ENCODE data around the gene TEAD3. TPM values are rescaled to one million over a fixed set of nuclear protein-coding genes. Genes with fewer than 3 reads are reported as not detected.
A peak's percentile ranks its signal among the peaks of the same experiment; 100 is the strongest.
"Not testable (repeated sequence)": the region's sequence is repeated elsewhere in the genome, so short reads cannot be mapped to it uniquely, and the experiment has no call there.

TEAD3 gene
- polyA plus RNA-seq (ENCODE audit: insufficient read length in 4 of 4) = 10 to 100 TPM; 37.1 to 56.7 (median 43.5) TPM

- DNase-seq (ENCODE audit: low read depth in 4 of 4, low spot score in 3 of 4) = peak in 1 of 4 donors; percentile 73
Measured at GRCh38 chr6:35496841-35497570, at the start of gene TEAD3. Gene TEAD3 (minus strand): TSS chr6:35497079.

DNA sequence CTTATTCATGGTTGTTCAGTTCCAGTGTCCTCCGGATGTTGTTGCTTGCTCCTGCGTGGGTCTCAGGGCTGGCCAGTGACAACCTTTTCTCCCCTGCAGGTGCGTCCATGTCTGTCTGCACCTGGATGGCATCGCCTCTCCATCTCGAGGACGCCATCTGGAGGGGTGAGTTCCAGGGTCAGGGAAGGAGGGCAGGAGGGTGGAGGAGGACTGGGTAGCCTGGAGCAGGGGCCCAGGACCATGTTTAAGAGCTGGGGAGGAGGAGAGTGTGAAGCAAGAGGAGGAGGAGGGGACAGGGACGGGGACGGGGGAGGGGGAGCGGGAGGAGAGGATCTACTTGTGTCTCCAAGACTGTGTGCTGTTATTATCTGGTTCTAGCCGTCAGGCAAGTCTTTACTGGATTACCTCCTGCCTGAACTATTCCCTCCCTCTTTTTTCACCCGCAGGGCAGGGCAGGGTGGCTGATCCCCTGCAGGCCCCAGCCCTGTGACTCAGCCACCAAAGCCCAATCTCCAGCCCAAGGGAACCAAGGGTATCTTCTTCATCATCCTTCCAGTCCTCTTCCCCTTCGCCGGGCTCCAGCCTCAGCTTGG lies 48.0 kb upstream of the TEAD3 start:
- DNase-seq (ENCODE audit: low read depth in 4 of 4, low spot score in 3 of 4) = no peak

DNA sequence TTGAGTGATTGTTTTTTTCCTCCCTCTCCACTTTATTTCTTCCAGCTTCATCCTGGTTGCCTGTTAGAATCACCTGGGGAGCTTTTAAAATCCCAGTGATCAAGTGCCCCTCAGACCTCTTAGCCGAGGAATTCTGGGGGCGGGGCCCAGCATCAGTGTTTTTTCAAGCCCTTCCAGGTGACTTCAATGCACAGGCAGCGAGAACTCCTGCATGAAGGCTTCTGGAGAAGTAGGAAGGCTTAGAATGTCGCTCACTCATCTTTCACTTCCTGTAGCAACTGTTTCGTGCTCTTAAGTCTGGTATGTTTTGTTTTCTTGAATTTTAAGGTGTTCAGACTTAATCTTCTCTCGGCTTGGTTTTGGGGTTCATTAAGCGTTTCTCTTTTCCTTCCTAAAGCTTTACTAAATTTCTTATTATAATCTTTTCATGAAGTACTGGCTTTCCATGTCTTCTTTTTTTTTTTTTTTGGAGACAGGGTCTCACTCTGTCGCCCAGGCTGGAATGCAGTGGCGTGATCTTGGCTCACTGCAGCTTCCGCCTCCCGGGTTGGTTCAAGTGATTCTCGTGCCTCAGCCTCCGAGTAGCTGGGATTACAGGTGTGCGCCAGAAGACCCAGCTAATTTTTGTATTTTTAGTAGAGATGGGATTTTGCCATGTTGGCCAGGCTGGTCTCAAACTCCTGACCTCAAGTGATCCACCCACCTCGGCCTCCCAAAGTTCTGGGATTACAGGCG lies 46.7 kb upstream of the TEAD3 start:
- no peak for DNase-seq (ENCODE audit: low read depth in 4 of 4, low spot score in 3 of 4)

GRCh38 chr6:35541836-35542235 lies 45.0 kb upstream of the TEAD3 start:
- DNase-seq (ENCODE audit: low read depth in 4 of 4, low spot score in 3 of 4) = no peak

- no peak for DNase-seq (ENCODE audit: low read depth in 4 of 4, low spot score in 3 of 4)
Measured at GRCh38 chr6:35539223-35539622, 42.3 kb upstream of the TEAD3 start.

GRCh38 chr6:35535847-35536246 lies 39.0 kb upstream of the TEAD3 start:
- not testable (repeated sequence) for DNase-seq (ENCODE audit: low read depth in 4 of 4, low spot score in 3 of 4)

GRCh38 chr6:35534407-35535170 lies 37.7 kb upstream of the TEAD3 start:
- no peak for DNase-seq (ENCODE audit: low read depth in 4 of 4, low spot score in 3 of 4)

GRCh38 chr6:35533981-35534380 lies 37.1 kb upstream of the TEAD3 start:
- DNase-seq (ENCODE audit: low read depth in 4 of 4, low spot score in 3 of 4) = no peak

DNA sequence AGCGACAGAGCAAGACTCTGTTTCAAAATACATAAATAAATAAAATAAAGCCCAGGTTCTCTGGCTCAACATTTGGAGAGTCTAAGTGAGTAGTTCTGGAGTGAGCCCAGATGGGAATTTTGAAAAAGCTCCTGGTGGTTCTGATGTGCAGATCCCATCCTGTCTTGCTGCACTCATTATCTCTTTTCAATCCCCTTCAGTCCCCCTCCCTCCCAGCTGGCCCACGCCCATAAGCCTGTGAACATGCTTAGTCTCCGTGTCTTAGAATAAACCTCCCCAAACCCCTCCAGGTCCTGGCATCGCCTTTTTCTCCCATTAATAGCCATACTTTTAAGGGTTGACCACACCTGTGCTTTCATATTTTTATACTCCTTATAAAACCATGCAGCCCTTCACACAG lies 35.2 kb upstream of the TEAD3 start:
- DNase-seq (ENCODE audit: low read depth in 4 of 4, low spot score in 3 of 4) = no peak

DNA sequence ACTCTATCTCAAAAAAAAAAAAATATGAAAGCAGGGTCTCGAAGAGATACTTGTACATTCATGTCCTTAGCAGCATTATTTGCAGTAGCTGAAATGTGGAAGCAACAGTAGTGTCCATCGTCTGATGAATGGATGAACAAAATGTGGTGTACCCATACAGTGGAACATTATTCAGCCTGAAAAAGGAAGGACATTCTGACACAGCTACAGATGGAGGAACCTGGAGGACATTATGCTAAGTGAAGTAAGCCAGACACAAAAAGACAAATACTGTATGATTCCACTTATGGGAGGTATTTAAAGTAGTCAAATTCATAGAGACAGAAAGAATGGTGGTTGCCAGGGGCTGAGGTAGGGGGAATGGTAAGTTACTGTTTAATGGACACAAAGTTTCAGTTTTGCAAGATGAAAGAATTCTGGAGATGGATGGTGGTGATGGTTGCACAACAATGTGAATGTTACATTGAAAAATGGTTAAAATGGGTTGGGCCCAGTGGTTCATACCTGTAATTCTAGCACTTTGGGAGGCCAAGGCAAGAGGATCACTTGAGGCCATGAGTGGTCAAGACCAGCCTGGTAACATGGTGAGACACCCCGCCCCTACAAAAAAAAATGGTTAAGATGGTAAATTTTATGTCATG lies 27.6 kb upstream of the TEAD3 start:
- DNase-seq (ENCODE audit: low read depth in 4 of 4, low spot score in 3 of 4) = no peak

DNA sequence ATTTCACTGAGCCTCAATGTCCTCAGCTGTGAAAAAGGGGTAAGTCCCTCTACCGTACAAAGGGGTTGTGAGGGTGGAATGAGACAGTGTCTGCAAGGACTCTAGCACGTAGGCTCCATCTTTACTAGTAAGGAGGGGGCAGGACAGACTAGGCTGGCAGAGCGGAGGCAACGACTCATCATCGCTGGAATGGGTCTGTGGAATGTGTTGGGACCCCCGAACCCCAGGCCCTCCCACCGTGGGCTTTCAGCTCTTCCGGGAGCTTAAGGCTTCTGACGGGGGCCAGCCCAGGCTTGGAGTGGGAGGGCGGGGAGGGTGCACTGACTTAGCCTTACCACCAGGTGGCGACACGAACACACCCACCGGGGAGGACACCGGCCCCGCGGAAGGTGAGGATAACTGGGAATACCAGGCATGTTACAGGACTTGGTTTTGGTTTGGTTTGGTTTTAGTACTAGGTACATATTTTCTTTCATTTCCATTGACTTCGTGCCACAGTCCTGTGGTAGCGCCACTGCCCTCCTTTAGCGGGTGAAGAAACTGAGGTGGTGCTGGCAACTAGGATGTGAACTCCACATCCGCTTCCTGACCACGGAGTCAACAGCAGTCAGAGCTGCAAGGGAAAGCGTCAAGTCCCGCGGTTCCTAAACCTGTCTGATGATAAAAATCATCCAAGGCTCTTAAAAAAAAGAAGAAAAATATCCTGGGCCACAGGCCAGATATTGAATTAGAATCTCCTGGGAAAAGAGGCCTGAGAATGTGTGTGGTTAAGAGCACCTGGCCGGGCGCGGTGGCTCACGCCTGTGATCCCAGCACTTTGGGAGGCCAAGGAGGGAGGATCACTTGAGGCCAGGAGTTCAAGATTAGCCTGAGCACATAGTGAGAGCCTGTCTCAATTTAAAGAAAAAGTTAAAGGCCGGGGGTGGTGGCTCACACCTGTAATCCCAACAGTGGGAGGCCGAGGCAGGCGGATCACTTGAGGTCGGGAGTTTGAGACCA lies 26.1 kb upstream of the TEAD3 start:
- no peak for DNase-seq (ENCODE audit: low read depth in 4 of 4, low spot score in 3 of 4)

GRCh38 chr6:35522151-35522550 lies 25.3 kb upstream of the TEAD3 start:
- no peak for DNase-seq (ENCODE audit: low read depth in 4 of 4, low spot score in 3 of 4)

DNA sequence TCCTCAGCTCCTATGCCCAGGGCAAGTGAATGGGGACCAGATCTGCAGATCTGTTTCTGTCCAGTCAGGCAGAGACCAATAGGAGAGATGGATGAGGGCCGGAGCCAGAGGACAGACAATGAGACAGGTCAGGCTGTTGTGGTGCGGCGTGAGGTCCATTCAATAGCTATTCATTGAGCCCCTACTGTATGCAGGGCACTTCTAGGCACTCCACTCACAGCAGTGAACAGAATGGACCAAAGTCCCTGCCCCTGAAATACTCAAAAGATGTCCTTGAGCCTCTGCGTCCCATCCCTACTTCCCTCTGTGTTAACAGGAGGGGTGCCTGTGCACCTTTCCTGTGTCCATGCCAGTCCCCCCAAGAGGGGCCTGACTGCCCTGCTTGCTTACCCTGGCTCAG lies 24.4 kb upstream of the TEAD3 start:
- no peak for DNase-seq (ENCODE audit: low read depth in 4 of 4, low spot score in 3 of 4)

DNA sequence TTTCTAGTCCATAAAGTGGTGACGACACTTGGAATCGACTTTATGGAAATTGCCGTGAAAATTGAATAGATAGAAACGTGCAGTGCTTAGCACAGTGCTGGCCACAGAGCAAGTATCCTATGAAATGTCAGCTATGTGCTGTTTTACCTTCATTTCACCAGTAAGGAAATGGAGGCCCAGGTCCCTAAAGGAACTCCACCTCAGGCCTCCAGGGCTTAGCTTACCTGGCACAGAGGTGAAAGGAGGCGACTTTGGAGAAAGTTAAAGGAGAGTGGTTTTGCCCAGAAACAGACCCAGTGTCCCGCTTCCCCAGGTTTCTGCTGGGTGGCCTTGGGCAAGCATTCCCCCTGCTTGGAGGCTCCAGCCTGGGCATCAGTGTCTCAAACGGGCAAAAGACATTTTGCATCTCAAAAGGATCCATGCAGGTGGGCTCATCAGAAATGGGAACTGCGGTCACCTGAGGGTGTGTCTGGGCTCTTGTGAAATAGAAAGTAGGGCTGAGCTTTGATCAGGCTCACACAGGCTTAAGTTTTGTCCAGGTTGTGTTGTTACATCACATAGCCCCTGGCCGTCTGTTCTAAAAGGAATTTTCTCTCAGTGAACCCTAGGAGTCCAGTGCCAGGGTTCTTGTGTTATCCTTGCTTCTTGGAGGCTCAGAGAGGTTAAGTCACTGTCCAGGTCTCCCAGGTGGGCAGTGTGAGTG lies 22.6 kb upstream of the TEAD3 start:
- no peak for DNase-seq (ENCODE audit: low read depth in 4 of 4, low spot score in 3 of 4)

DNA sequence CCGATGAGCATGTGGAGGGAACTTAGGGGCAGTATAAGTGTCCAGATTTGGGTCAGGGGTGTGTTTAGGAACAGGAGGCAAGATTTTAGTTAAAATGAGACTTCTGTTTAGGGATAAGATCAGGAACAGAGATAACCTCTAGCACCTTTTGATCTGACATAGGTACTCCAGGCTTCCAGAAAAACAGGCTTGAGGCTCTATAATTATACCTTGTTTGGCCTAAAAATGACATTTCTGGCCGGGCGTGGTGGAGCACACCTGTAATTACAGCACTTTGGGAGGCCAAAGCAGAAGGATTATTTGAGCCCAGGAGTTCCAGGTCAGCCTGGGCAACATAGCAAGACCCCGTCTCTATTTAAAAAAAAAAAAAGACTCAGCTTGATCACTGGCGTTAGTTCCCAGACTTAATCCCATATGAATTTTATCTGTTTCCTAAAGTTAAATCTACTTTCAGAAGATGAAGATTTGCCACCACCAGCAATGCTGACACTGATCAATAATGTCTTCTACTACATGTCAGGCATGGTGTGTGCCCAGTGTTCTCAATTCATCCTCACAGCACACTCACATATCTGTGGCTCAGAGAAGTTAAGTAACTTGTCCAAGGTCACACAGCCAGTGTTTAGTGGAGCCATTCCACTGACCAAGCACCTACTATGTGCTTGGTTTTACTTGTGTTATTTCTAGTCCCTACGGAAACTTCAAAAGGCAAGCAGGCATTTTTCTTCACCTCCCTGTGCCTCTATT lies 21.9 kb upstream of the TEAD3 start:
- no peak for DNase-seq (ENCODE audit: low read depth in 4 of 4, low spot score in 3 of 4)

DNA sequence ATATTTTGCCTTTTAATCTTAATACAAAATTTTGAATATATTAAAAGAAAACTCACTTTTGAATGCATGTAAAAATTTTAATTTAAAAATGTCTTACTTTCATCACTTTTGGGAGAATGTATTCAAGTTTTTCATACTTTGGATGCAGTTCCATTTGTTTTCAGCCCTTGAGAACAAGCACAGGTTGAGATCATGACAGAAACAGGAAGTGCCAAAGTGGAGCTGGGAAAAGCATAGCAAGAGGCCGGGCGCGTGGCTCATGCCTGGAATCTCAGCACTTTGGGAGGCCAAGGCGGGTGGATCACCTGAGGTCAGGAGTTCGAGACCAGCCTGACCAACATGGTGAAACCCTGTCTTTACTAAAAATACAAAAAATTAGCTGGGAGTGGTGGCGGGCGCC lies 21.1 kb upstream of the TEAD3 start:
- not testable (repeated sequence) for DNase-seq (ENCODE audit: low read depth in 4 of 4, low spot score in 3 of 4)

DNA sequence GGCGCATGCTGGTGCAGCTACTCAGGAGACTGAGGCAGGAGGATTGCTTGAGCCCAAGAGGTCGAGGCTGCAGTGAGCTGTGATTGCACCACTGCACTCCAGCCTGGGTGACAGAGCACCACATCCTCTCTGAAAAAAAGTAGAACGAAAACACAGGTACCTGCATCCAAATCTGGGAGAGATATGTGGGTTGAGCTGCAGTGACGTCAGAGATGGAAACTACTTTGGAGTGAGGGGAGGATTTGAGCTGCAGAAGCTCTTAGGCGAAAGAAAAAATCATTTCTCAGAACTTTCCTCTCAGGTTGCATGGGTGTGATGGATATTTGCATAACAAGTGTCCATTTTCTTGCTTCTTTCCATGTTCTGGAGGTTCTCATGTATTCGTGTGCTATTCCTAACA lies 19.8 kb upstream of the TEAD3 start:
- DNase-seq (ENCODE audit: low read depth in 4 of 4, low spot score in 3 of 4) = no peak

- not testable (repeated sequence) for DNase-seq (ENCODE audit: low read depth in 4 of 4, low spot score in 3 of 4)
Measured at GRCh38 chr6:35515939-35516338, 19.1 kb upstream of the TEAD3 start.
